HG02840 (cell line): ENCODE measurements around the gene PSMC5.
"Not testable (repeated sequence)": the region's sequence is repeated elsewhere in the genome, so short reads cannot be mapped to it uniquely, and the experiment has no call there.

ENCODE experiments used
- ATAC-seq: cut with Tn5 transposase; IDR thresholded peaks from one replicate; pipeline ENCODE4 v1.9.1; 2021; ENCODE audit warnings: mild to moderate bottlenecking, moderate library complexity, moderate number of reproducible peaks; ENCODE audit not compliant: unreplicated experiment, low FRiP score

Gene PSMC5

DNA sequence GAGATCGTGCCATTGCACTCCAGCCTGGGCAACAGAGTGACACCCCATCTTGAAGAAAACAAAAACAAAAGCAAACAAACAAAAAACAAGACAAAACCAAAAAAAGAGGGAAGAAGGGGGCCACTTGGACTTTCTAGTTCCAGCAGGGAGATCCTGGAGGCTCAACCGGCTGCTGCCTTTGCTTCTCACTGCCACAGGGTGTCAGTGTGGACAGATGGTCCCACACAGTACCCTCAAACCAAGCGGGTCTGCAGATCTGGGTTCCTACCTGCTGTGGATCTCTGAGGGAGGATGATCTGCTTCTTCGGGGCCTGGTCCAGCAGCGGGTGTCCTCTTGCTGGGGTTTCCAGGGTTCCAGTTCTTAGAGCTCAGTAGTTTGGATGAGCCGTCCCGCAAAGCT, 39.4 kb downstream of the PSMC5 start:
- not testable (repeated sequence) for ATAC-seq

DNA sequence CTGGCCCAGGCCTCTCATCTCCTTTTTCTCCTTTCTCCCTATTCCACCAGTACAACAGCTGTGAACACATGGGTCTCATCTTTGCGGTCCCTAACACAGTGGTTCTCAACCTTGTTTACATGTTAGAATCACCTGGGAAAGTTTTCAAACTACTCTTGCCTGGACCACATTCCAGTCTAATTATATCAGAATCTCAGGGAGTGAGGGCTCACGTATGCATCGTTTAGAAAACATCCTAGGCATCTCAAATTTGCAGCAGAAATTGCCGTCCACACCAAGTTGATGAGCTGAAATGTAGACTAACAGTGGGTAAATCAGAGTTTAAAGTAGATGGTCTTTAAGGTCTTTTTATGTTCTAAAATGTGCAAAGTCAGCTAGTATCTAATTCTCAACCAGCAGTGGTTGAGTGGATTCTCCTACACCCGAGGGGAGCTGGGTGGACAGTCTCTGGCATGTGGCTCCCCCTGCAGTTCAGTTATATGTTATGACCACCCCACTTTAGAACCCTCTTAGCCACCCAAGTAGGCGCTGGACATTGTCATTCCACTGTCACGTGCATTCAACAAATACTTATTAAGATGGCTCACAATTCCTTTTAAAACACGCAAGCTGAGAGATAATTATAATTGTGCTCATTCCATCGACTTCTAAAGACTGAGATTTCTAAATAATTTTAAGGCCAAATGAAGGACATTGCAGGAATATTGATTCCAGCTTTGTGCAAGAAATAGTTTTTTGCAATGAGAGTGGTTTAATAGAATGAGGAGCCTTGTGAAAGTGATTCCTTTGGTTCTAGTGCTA, 42.5 kb downstream of the PSMC5 start:
- not testable (repeated sequence) for ATAC-seq

DNA sequence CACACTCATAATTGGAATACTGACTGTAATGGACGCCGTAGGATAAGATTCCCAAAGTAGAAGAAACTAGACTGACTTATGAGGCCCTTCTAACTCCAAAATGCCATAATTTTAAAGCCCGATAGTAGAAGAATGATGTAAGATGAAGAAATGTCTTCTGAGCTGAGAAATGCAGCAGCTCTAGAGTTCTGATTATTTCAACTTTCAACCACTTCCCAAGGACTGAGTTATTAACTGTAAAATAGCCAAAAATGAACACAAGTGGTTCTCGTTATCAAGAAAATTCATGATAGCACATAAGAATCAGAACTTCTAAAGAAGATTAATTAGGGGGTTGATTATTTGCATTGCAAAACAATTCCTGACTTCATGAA, 43.0 kb downstream of the PSMC5 start:
- ATAC-seq: not testable (repeated sequence)

DNA sequence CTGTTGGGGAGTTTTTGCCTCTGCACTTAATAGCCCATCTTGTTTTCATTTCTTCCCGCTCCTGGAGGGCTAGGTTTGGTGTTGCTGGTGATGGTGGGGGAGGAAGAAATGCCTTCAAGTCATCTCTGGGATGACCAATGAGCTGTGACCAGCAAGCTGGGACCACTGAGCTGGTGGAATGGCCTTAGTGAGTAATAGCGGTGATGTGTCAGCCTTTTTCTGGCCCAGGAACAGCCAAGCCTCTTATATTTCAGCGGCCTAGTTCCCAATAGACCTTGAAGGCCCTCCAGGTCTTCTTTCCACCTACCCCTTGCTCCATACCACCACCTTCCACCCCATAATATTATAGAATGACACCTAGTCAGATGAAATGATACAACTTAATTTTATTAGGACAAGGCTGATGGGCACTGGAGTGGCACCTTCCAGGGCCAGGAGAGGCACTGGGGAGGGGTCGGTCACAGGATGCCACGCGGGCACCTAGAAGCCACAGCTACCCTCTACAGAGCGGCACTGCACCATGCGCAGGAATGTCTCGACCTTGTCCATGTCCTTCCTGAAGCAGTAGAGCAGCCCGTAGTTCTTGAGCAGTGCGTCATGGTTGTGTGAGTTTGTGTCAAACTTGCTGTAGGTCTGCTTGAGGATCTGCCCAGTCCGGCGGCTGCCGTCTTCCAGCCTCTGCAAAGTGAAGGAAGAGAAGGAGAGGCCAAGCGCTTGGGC, 44.6 kb downstream of the PSMC5 start:
- not testable (repeated sequence) for ATAC-seq

DNA sequence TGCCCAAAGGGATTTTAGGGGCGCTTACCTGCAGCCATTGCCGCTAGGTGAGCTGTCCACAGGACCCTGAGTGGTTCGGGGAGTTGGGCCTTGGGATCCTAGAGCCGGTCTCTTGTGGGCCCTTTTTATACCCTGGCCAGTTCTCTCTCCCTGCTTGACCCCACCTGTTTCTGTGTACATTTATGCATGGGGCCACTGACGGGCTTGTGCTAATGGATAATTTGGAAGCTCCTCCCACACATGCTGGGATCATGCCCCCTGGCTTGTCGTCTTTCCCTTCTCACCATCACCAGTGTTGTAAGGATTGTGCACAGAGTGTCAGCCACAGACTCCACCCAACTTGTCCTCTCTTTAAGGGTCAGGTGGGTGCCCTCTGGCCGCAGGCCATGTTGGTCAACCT, 46.3 kb downstream of the PSMC5 start, which contains the start of gene CSH2:
Gene CSH2 (minus strand): TSS at position 101 of the 400 bp plus-strand sequence. CDS start 63 bp downstream, at position 38.
- ATAC-seq: not testable (repeated sequence)

DNA sequence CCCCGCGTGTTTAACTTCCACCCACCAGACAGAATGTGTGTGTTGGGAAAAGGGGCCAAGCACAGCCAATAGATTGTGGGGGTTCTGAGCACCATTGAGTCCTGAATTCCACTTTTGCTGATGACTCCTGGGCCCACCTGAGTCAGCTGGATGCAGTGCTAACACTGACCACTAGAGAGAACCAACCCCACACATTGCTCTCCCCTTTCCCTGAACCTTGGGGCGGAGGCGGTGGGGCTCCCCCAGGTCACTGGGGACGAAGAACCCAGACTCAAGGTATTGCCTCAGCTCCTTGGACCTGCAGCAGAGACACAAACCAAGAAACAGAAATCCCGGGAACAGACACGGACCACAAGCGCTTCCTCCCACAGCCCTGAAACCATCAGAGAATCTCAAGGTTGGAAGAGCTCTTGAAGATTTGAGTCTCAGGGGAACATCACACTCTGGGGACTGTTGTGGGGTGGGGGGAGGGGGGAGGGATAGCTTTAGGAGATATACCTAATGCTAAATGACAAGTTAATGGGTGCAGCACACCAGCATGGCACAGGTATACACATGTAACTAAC, 46.9 kb downstream of the PSMC5 start:
- ATAC-seq: not testable (repeated sequence)

DNA sequence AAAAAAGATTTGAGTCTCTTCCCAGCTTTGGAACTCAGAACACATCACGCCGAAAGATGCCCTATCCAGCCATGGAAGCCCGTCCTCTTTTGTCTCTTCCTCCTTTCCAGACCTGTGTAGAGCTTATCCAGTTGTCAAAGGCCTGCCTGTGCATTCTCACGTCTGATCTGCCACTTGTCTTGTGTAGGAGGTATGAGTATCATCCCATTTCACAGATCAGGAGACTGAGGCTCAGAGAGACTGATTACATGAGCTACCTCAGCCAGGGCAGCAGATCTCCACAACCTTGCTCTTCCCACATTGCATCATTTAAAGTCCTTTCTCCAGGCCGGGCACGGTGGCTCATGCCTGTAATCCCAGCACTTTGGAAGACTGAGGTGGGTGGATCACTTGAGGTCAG, 47.5 kb downstream of the PSMC5 start:
- ATAC-seq: not testable (repeated sequence)

DNA sequence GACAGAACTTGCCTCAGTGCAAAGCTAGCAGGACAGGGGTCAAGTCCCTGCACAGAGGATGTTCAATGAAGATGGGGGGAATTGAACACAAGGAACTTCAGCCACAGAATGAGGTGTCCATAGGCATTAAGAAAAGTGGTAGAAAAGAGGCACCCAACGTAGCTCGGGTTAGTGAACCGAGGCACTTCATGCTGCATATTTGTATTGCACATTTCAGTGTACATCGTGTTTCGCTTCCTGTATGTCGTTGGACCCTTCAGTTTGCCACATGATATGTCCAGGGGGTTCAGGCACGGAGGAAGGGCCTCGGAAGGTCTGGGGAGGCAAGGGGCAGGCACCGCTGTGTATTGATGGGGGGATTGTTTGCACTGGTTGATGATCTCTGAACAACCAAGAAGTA, 51.2 kb downstream of the PSMC5 start:
- ATAC-seq: not testable (repeated sequence)

DNA sequence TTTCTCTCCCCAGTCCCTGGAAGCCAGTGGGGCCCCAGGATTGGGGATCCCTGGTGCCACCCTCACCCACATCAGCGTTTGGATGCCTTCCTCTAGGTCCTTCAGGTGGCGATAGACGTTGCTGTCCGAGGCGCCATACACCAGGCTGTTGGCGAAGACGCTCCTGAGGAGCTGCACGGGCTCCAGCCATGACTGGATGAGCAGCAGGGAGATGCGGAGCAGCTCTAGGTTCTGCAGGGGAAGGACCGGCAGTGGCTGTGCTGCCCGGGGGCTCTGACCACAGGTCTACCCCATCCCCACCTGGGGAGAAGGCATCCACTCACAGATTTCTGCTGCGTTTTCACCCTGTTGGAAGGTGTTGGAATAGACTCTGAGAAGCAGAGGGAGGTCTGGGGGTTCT, 53.5 kb downstream of the PSMC5 start:
- ATAC-seq: no peak

DNA sequence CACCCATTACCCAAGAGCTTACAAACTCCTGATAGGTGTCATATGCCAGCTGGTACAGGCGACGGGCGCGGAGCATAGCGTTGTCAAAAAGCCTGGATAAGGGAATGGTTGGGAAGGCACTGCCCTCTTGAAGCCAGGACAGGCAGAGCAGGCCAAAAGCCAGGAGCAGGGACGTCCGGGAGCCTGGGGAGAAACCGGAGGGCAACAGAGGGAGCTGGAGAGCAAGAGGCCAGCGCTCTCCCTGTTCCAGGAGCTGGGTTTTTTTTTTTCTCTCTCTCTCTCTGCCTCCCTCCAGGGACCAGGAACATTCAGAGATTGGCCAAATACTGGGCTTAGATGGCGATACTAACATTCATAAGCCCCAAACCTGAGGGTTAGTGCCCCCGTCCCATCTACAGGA, 54.1 kb downstream of the PSMC5 start:
- not testable (repeated sequence) for ATAC-seq
